T-helper 17 cell (primary cell): Measurements from ENCODE around the gene PPFIBP2. TPM values are rescaled to one million over a fixed set of nuclear protein-coding genes. Genes with fewer than 3 reads are reported as not detected.

Source experiments
- ATAC-seq: fragments of 150-1000 bp; cut with Tn5 transposase; 2 replicates; pipeline ENCODE4 v1.10.0; 2021; ENCODE audit warnings: mild to moderate bottlenecking, moderate library complexity
- DNase-seq, 3 donors: peaks; one replicate each; pipeline versions ENCODE4 v3.0.0 to v3.0.0-alpha.2; 2020 to 2021
- H3K9me3 ChIP-seq: one replicate; pipeline ENCODE4 v1.7.0; 2013; ENCODE audit warnings: low read length, mild to moderate bottlenecking; ENCODE audit not compliant: control insufficient read depth, poor library complexity, severe bottlenecking
- H3K27ac Mint-ChIP-seq: one replicate; pipeline ENCODE4 v1.8.0; 2022; ENCODE audit warnings: mild to moderate bottlenecking, moderate library complexity, mixed read lengths
- H3K27me3 Mint-ChIP-seq: one replicate; pipeline ENCODE4 v1.8.0; 2022; ENCODE audit warnings: mixed read lengths
- H3K36me3 Mint-ChIP-seq: one replicate; pipeline ENCODE4 v1.8.0; 2022; ENCODE audit warnings: low read depth, mixed read lengths
- H3K4me1 Mint-ChIP-seq: one replicate; pipeline ENCODE4 v1.8.0; 2022; ENCODE audit warnings: mild to moderate bottlenecking, mixed read lengths
- H3K4me3 Mint-ChIP-seq: one replicate; pipeline ENCODE4 v1.8.0; 2022; ENCODE audit warnings: mild to moderate bottlenecking, moderate library complexity, mixed read lengths
- total RNA-seq, 4 donors: library from RNA in 2 of 4; stranded (reverse) in 2 of 4; gene quantifications; one replicate each; pipeline ENCODE4 v1.2.3 and lab custom pipeline; 2022 to 2026

The PPFIBP2 gene
- total RNA-seq, 2 donors from 2014 or later: 26.2 to 40.6 TPM

- ATAC-seq (no peak), DNase-seq (no peak)
- H3K4me3 Mint-ChIP-seq: no peak overlapping the region
- H3K36me3 Mint-ChIP-seq: peaks cover 6% of the 10 kb centered on the region
- H3K4me1 Mint-ChIP-seq: peaks cover 12% of the 10 kb centered on the region
- H3K27me3 Mint-ChIP-seq: no peaks in the 10 kb centered on the region
- no peaks in the 10 kb centered on the region for H3K9me3 ChIP-seq
- H3K27ac Mint-ChIP-seq: no peak overlapping the region
Measured at GRCh38 chr11:7599209-7599608, 85.4 kb downstream of the PPFIBP2 start.

GRCh38 chr11:7600205-7600775, 86.5 kb downstream of the PPFIBP2 start:
- DNase-seq (no peak), ATAC-seq (no peak)
- Mint-ChIP-seq H3K4me3 (no peak overlapping the region), H3K4me1 (peaks cover 12% of the 10 kb centered on the region), H3K27me3 (no peaks in the 10 kb centered on the region), H3K36me3 (peaks cover 6% of the 10 kb centered on the region), H3K27ac (no peak overlapping the region)
- H3K9me3 ChIP-seq: no peaks in the 10 kb centered on the region

- H3K9me3 ChIP-seq: no peaks in the 10 kb centered on the region
Measured at GRCh38 chr11:7603031-7603781, 89.4 kb downstream of the PPFIBP2 start.

GRCh38 chr11:7604331-7604955, 90.6 kb downstream of the PPFIBP2 start:
- peaks cover 10% of the 10 kb centered on the region for H3K4me1 Mint-ChIP-seq
- ATAC-seq: no peak

More at GRCh38 chr11:7603031-7603781, 89.4 kb downstream of the PPFIBP2 start:
- Mint-ChIP-seq H3K36me3 (peaks cover 6% of the 10 kb centered on the region), H3K4me1 (peaks cover 12% of the 10 kb centered on the region), H3K4me3 (no peak overlapping the region), H3K27me3 (no peaks in the 10 kb centered on the region), H3K27ac (no peak overlapping the region)
- DNase-seq (no peak), ATAC-seq (no peak)

GRCh38 chr11:7605186-7605943, 91.6 kb downstream of the PPFIBP2 start:
- no peak overlapping the region for H3K27ac Mint-ChIP-seq
- DNase-seq (no peak), ATAC-seq (no peak)
- peaks cover 5% of the 10 kb centered on the region for H3K4me1 Mint-ChIP-seq
- no peak overlapping the region for H3K4me3 Mint-ChIP-seq
- no peaks in the 10 kb centered on the region for H3K27me3 Mint-ChIP-seq
- no peaks in the 10 kb centered on the region for H3K9me3 ChIP-seq
- peaks cover 6% of the 10 kb centered on the region for H3K36me3 Mint-ChIP-seq

More at GRCh38 chr11:7604331-7604955, 90.6 kb downstream of the PPFIBP2 start:
- no peaks in the 10 kb centered on the region for H3K9me3 ChIP-seq
- H3K27me3 Mint-ChIP-seq: no peaks in the 10 kb centered on the region
- H3K36me3 Mint-ChIP-seq: peaks cover 4% of the 10 kb centered on the region
- no peak for DNase-seq
- no peak overlapping the region for H3K4me3 Mint-ChIP-seq
- H3K27ac Mint-ChIP-seq: no peak overlapping the region

- Mint-ChIP-seq H3K36me3 (peaks cover 4% of the 10 kb centered on the region), H3K27me3 (no peaks in the 10 kb centered on the region), H3K4me1 (peaks cover under 1% of the 10 kb centered on the region), H3K4me3 (no peak overlapping the region), H3K27ac (no peak overlapping the region)
- ATAC-seq (no peak), DNase-seq (no peak)
- H3K9me3 ChIP-seq: no peaks in the 10 kb centered on the region
Measured at GRCh38 chr11:7606496-7606895, 92.7 kb downstream of the PPFIBP2 start.

GRCh38 chr11:7609015-7609414, 95.2 kb downstream of the PPFIBP2 start:
- Mint-ChIP-seq H3K27me3 (no peaks in the 10 kb centered on the region), H3K4me3 (no peak overlapping the region), H3K27ac (no peak overlapping the region), H3K4me1 (peaks cover 9% of the 10 kb centered on the region), H3K36me3 (peaks cover 8% of the 10 kb centered on the region)
- ATAC-seq: no peak
- DNase-seq: no peak
- no peaks in the 10 kb centered on the region for H3K9me3 ChIP-seq

GRCh38 chr11:7609521-7609920, 95.7 kb downstream of the PPFIBP2 start:
- Mint-ChIP-seq H3K27ac (no peak overlapping the region), H3K27me3 (no peaks in the 10 kb centered on the region), H3K36me3 (peaks cover 8% of the 10 kb centered on the region), H3K4me3 (no peak overlapping the region), H3K4me1 (peaks cover 9% of the 10 kb centered on the region)
- no peaks in the 10 kb centered on the region for H3K9me3 ChIP-seq
- no peak for DNase-seq
- no peak for ATAC-seq

GRCh38 chr11:7610393-7610792, 96.6 kb downstream of the PPFIBP2 start:
- H3K27ac Mint-ChIP-seq: no peak overlapping the region
- H3K27me3 Mint-ChIP-seq: no peaks in the 10 kb centered on the region
- no peaks in the 10 kb centered on the region for H3K9me3 ChIP-seq
- H3K4me3 Mint-ChIP-seq: no peak overlapping the region
- H3K36me3 Mint-ChIP-seq: peaks cover 10% of the 10 kb centered on the region
- ATAC-seq (no peak), DNase-seq (no peak)
- peaks cover 9% of the 10 kb centered on the region for H3K4me1 Mint-ChIP-seq

- Mint-ChIP-seq H3K27me3 (no peaks in the 10 kb centered on the region), H3K36me3 (peaks cover 13% of the 10 kb centered on the region), H3K4me1 (peaks cover 11% of the 10 kb centered on the region), H3K27ac (no peak overlapping the region), H3K4me3 (no peak overlapping the region)
- DNase-seq (no peak), ATAC-seq (no peak)
- H3K9me3 ChIP-seq: no peaks in the 10 kb centered on the region
Measured at GRCh38 chr11:7611411-7611810, 97.6 kb downstream of the PPFIBP2 start.

GRCh38 chr11:7612056-7612660, 98.4 kb downstream of the PPFIBP2 start:
- H3K9me3 ChIP-seq: no peaks in the 10 kb centered on the region
- H3K27ac Mint-ChIP-seq: no peak overlapping the region
- H3K4me3 Mint-ChIP-seq: no peak overlapping the region
- H3K27me3 Mint-ChIP-seq: no peaks in the 10 kb centered on the region
- no peak for ATAC-seq
- DNase-seq: no peak
- peaks cover 19% of the 10 kb centered on the region for H3K36me3 Mint-ChIP-seq
- H3K4me1 Mint-ChIP-seq: peaks cover 14% of the 10 kb centered on the region

- Mint-ChIP-seq H3K4me3 (no peak overlapping the region), H3K36me3 (peaks cover 19% of the 10 kb centered on the region), H3K4me1 (peaks cover 14% of the 10 kb centered on the region), H3K27ac (no peak overlapping the region), H3K27me3 (no peaks in the 10 kb centered on the region)
- DNase-seq (no peak), ATAC-seq (no peak)
- H3K9me3 ChIP-seq: no peaks in the 10 kb centered on the region
Measured at GRCh38 chr11:7612661-7613393, 99.0 kb downstream of the PPFIBP2 start.
